Panc1 (cell line): ENCODE results near the gene PAX2. TPM values are rescaled to one million over a fixed set of nuclear protein-coding genes. Genes with fewer than 3 reads are reported as not detected.

Source experiments
- ATAC-seq: fragments of 200-7000 bp; cut with Tn5 transposase; 2 replicates; pipeline ENCODE4 v1.9.1; 2020; ENCODE audit warnings: mild to moderate bottlenecking, moderate library complexity
- BruUV-seq: library from RNA; stranded (reverse); fragments of 400-500 nt; replicated peaks from 2 replicates; lab custom pipeline; 2021; lab: Mats Ljungman, UMichigan
- CTCF ChIA-PET: fragments of 300-600 bp; sonication (Branson Sonifier 250); formaldehyde crosslinking; loops from one replicate; lab custom pipeline; 2022; ENCODE audit warnings: antibody characterized with exemption; lab: Charles Lee
- POLR2A ChIA-PET: fragments of 300-600 bp; sonication (Branson Sonifier 250); formaldehyde crosslinking; loops from one replicate; lab custom pipeline; 2022; ENCODE audit warnings: antibody characterized with exemption; lab: Charles Lee
- DNase-seq: peaks from one replicate; pipeline ENCODE4 v3.0.0-alpha.2; 2010; ENCODE audit warnings: low read depth, low spot score
- H3K27ac ChIP-seq: 2 replicates; pipeline ENCODE4 v1.5.1; 2011; ENCODE audit warnings: mild to moderate bottlenecking, low read length, inconsistent platforms
- H3K27me3 ChIP-seq: fragments of 200-500 bp; sonication (Bioruptor generic); 2 replicates; pipeline ENCODE4 v1.6.0; 2014; ENCODE audit warnings: low read length, inconsistent platforms; ENCODE audit not compliant: control insufficient read depth, insufficient read depth
- H3K36me3 ChIP-seq: fragments of 200-500 bp; sonication (Bioruptor generic); 2 replicates; pipeline ENCODE4 v1.5.1; 2014; ENCODE audit warnings: inconsistent platforms, mild to moderate bottlenecking, low read length, moderate library complexity; ENCODE audit not compliant: control insufficient read depth, insufficient read depth
- H3K4me1 ChIP-seq: 2 replicates; pipeline ENCODE4 v1.5.1; 2011; ENCODE audit warnings: inconsistent platforms, mild to moderate bottlenecking, low read length, moderate library complexity; ENCODE audit not compliant: control insufficient read depth, insufficient read depth
- H3K4me3 ChIP-seq, 2 experiments: 2 replicates each; pipeline ENCODE4 v1.5.1; 2011 to 2012; ENCODE audit warnings: low read depth in 2 of 2, low read length in 2 of 2, mild to moderate bottlenecking in 2 of 2, inconsistent platforms in 1 of 2, moderate library complexity in 1 of 2
- H3K9me3 ChIP-seq: fragments of 200-500 bp; sonication (Bioruptor generic); 2 replicates; pipeline ENCODE4 v1.5.1; 2014; ENCODE audit warnings: low read depth, mild to moderate bottlenecking, inconsistent platforms, low read length, moderate library complexity; ENCODE audit not compliant: control insufficient read depth, insufficient read depth
- POLR2AphosphoS5 ChIP-seq: IDR thresholded peaks from 2 replicates; pipeline ENCODE4 v1.6.1; 2012; ENCODE audit warnings: mild to moderate bottlenecking, low read depth, low read length, moderate library complexity
- SIN3A ChIP-seq: IDR thresholded peaks from 2 replicates; pipeline ENCODE4 v1.6.1; 2012; ENCODE audit warnings: low read depth, mild to moderate bottlenecking, low read length, moderate library complexity, borderline replicate concordance; ENCODE audit not compliant: insufficient read depth
- TCF7L2 ChIP-seq: IDR thresholded peaks from 2 replicates; pipeline ENCODE4 v1.6.1; 2011; ENCODE audit warnings: mild to moderate bottlenecking, low read depth, low read length, inconsistent platforms
- in situ Hi-C: cut with HindIII; loops from 2 replicates; pipeline ENCODE4 v1.10.0; 2016; ENCODE audit warnings: low sequenced_read_pairs, low pct_unique_long_range_greater_than_20kb
- intact Hi-C: fragments of 100-400 bp; cut with micrococcal nuclease; formaldehyde crosslinking; loops from one replicate; pipeline ENCODE4 v1.10.0; 2022; ENCODE audit not compliant: unreplicated experiment
- total RNA-seq: library from RNA; stranded (reverse); gene quantifications from one replicate; pipeline ENCODE4 v1.2.1, GENCODE V29; 2021; ENCODE audit not compliant: unreplicated experiment
- TF ChIP-seq, protein P1 (sequence below): fragments of 450-650 bp; IDR thresholded peaks from 2 replicates; pipeline ENCODE4 v1.5.1; 2017; ENCODE audit warnings: mild to moderate bottlenecking
- TF ChIP-seq, protein P2 (sequence below), 2 experiments: IDR thresholded peaks; 2 replicates each; pipeline ENCODE4 v1.6.1; 2011 to 2012; ENCODE audit warnings: low read depth in 2 of 2, control low read depth in 1 of 2, low read length in 1 of 2, mild to moderate bottlenecking in 1 of 2, moderate library complexity in 1 of 2; ENCODE audit not compliant: insufficient read depth in 1 of 2

The PAX2 gene
- total RNA-seq, 1 experiment from 2014 or later = 72.3 TPM

DNA sequence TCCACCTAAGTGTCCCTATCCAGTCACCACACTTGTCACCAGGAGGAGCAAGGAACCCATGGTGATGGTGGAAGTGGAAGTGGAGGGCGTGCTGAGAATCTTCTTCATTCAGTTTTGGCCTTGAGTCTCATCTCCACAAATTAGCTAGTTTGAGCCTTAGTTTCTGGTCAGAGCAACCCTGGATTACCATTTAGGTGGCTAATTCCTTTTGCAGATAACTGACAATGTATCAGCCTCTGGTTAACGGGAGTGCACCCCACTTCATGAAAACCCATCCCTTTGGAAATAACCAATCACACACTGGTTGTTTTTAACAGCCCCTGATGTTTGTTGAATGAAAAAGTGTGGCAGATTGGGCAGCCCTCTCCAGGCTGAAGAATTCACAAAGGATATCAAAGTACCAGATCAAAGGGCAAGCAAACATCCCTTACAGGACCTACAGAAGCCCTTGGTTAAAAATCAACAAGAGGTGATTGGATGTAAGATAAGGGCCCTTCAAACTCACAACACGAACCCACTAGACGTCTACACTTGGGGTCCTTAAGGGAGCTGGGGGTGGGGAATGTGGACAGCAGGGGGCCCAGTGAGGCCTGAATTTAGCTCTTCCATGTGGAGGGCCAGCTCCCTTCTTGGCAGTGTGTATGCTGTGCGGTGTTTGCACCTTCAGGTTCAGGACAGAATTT is 130.2 kb downstream of the PAX2 start:
- H3K4me3 ChIP-seq = no peak overlapping the region
- ATAC-seq = no peak
- POLR2A ChIA-PET = no interaction called here
- TF ChIP-seq TCF7L2 = no peak
- TF ChIP-seq, protein P1, sequence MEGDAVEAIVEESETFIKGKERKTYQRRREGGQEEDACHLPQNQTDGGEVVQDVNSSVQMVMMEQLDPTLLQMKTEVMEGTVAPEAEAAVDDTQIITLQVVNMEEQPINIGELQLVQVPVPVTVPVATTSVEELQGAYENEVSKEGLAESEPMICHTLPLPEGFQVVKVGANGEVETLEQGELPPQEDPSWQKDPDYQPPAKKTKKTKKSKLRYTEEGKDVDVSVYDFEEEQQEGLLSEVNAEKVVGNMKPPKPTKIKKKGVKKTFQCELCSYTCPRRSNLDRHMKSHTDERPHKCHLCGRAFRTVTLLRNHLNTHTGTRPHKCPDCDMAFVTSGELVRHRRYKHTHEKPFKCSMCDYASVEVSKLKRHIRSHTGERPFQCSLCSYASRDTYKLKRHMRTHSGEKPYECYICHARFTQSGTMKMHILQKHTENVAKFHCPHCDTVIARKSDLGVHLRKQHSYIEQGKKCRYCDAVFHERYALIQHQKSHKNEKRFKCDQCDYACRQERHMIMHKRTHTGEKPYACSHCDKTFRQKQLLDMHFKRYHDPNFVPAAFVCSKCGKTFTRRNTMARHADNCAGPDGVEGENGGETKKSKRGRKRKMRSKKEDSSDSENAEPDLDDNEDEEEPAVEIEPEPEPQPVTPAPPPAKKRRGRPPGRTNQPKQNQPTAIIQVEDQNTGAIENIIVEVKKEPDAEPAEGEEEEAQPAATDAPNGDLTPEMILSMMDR = no peak
- no peak for TF ChIP-seq SIN3A
- TF ChIP-seq, protein P2, sequence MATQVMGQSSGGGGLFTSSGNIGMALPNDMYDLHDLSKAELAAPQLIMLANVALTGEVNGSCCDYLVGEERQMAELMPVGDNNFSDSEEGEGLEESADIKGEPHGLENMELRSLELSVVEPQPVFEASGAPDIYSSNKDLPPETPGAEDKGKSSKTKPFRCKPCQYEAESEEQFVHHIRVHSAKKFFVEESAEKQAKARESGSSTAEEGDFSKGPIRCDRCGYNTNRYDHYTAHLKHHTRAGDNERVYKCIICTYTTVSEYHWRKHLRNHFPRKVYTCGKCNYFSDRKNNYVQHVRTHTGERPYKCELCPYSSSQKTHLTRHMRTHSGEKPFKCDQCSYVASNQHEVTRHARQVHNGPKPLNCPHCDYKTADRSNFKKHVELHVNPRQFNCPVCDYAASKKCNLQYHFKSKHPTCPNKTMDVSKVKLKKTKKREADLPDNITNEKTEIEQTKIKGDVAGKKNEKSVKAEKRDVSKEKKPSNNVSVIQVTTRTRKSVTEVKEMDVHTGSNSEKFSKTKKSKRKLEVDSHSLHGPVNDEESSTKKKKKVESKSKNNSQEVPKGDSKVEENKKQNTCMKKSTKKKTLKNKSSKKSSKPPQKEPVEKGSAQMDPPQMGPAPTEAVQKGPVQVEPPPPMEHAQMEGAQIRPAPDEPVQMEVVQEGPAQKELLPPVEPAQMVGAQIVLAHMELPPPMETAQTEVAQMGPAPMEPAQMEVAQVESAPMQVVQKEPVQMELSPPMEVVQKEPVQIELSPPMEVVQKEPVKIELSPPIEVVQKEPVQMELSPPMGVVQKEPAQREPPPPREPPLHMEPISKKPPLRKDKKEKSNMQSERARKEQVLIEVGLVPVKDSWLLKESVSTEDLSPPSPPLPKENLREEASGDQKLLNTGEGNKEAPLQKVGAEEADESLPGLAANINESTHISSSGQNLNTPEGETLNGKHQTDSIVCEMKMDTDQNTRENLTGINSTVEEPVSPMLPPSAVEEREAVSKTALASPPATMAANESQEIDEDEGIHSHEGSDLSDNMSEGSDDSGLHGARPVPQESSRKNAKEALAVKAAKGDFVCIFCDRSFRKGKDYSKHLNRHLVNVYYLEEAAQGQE (IDR thresholded peaks at IDR 0.05; ENCODE audit: insufficient read depth in 1 of 2, low read depth in 2 of 2, low read length in 1 of 2) = no peak
- no peak for TF ChIP-seq POLR2AphosphoS5
- DNase-seq = no peak
- H3K27me3 ChIP-seq = no peaks in the 10 kb centered on the region
- H3K36me3 ChIP-seq = no peaks in the 10 kb centered on the region
- no TSS peak for BruUV-seq
- in situ Hi-C loops (no loop called here), intact Hi-C loops (loop anchor here (5.0 to 10.0 kb wide), 2 partner anchors 133 to 201 kb away; no protein-coding TSS in a partner anchor)
- H3K27ac ChIP-seq = no peak overlapping the region
- CTCF ChIA-PET = no interaction called here
- H3K4me1 ChIP-seq = no peaks in the 10 kb centered on the region
- H3K9me3 ChIP-seq = no peaks in the 10 kb centered on the region

DNA sequence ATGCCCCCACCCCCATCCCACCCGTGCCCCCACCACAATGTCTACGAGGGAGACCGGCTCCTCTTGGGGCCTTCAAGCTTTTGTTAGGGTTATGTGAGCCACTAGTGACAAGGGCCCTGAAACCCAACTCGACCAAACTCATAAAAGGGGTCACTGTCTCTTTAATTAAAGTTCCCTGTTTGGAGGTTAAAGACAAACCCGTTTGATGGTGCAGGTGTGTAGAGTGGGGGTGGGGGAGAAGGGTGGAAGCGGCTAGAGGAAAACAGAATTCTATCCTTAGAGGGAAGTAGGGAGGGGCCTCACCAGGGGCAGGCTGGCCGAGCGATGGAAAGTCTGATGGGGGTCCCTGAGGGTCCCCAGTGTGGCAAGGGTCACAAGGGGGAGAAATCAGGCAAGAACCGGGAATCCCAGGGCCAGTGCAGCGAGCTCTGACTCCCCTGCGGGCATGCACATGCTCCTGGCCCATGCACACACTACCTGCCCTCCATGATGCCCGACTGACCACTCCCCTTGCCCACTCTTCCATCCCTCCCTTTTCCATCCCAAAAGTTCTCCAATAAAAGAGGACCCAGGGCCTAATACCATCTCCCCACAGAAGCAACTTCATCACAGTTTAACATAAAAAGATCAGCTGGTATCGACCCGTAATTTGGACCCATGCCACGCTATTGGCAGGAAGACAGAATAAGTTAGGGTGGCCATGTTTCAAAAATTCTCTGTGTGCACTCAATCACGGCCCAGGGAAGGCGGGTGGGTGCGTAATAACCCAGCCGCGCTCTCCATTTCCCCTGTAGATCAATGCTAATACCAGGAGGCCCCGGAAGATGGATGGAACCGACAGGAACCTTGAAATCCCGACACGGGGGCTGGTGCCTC is 131.4 kb downstream of the PAX2 start:
- Histone ChIP-seq H3K4me1 (no peaks in the 10 kb centered on the region), H3K4me3 (no peak overlapping the region), H3K27me3 (no peaks in the 10 kb centered on the region), H3K27ac (no peak overlapping the region), H3K36me3 (no peaks in the 10 kb centered on the region), H3K9me3 (no peaks in the 10 kb centered on the region)
- ATAC-seq = no peak
- no peak for DNase-seq
- TF ChIP-seq, protein P1 = no peak
- TF ChIP-seq TCF7L2 = no peak
- no peak for TF ChIP-seq SIN3A
- TF ChIP-seq, protein P2 (IDR thresholded peaks at IDR 0.05; ENCODE audit: insufficient read depth in 1 of 2, low read depth in 2 of 2, low read length in 1 of 2) = no peak
- in situ Hi-C loops (no loop called here), intact Hi-C loops (loop anchor here (5.0 to 10.0 kb wide), 2 partner anchors 135 to 202 kb away; no protein-coding TSS in a partner anchor)
- POLR2A ChIA-PET = no interaction called here
- CTCF ChIA-PET = interaction anchor here (0.6 kb wide), 1 partner anchor 397 kb away, joined by 13 read pairs; no protein-coding TSS in a partner anchor
- BruUV-seq = no TSS peak
